Smooth muscle cell (in vitro differentiated cells): ENCODE results near the gene BHLHE40. TPM values are rescaled to one million over a fixed set of nuclear protein-coding genes. Genes with fewer than 3 reads are reported as not detected.

Experiments
- DNase-seq: peaks from one replicate; lab custom pipeline; 2025; ENCODE audit not compliant: unreplicated experiment; lab: John Stamatoyannopoulos, UW
- H2AFZ ChIP-seq: fragments of 200-600 bp; sonication (generic); 2 replicates; pipeline ENCODE4 v1.6.0; 2016; ENCODE audit warnings: antibody characterized with exemption, low read depth, mild to moderate bottlenecking
- H3F3A ChIP-seq: fragments of 200-600 bp; sonication (generic); 2 replicates; pipeline ENCODE4 v1.6.0; 2017; ENCODE audit warnings: antibody characterized with exemption, low read depth
- H3K27ac ChIP-seq: fragments of 200-600 bp; sonication (generic); 2 replicates; pipeline ENCODE4 v1.5.1; 2016; ENCODE audit warnings: low read depth, mild to moderate bottlenecking
- H3K27me3 ChIP-seq: fragments of 200-600 bp; sonication (generic); 2 replicates; pipeline ENCODE4 v1.6.1; 2016; ENCODE audit warnings: low read depth, mild to moderate bottlenecking
- H3K36me3 ChIP-seq: fragments of 200-600 bp; sonication (generic); 2 replicates; pipeline ENCODE4 v1.5.1; 2016; ENCODE audit warnings: low read depth
- H3K4me1 ChIP-seq: fragments of 200-600 bp; sonication (generic); 2 replicates; pipeline ENCODE4 v1.5.1; 2016; ENCODE audit warnings: low read depth
- H3K4me2 ChIP-seq: fragments of 200-600 bp; sonication (generic); 2 replicates; pipeline ENCODE4 v1.6.0; 2016; ENCODE audit warnings: mild to moderate bottlenecking
- H3K4me3 ChIP-seq: fragments of 200-600 bp; sonication (generic); 2 replicates; pipeline ENCODE4 v1.5.1; 2016; ENCODE audit warnings: mild to moderate bottlenecking
- H3K79me2 ChIP-seq: fragments of 200-600 bp; sonication (generic); 2 replicates; pipeline ENCODE4 v1.6.0; 2016; ENCODE audit warnings: low read depth, mild to moderate bottlenecking
- H3K9ac ChIP-seq: fragments of 200-600 bp; sonication (generic); 2 replicates; pipeline ENCODE4 v1.6.0; 2016; ENCODE audit warnings: low read depth
- H3K9me3 ChIP-seq: fragments of 200-600 bp; sonication (generic); replicated peaks from 2 replicates; pipeline ENCODE4 v1.5.1; 2016; ENCODE audit warnings: low read depth
- H4K20me1 ChIP-seq: fragments of 200-600 bp; sonication (generic); 2 replicates; pipeline ENCODE4 v1.6.0; 2016; ENCODE audit warnings: low read depth
- WGBS: methylation state at CpG from one replicate; pipeline ENCODE4 v1.1.7; 2016; ENCODE audit warnings: low lambda C conversion rate; 5-methylcytosine and 5-hydroxymethylcytosine counted together
- polyA plus RNA-seq: library from polyadenylated mRNA; unstranded; fragments of >200 nt; fragmentation: Nextera tagmentation; extraction: Ambion mirVana; gene quantifications from 2 replicates; pipeline ENCODE4 v1.2.1, GENCODE V29; 2016
- total RNA-seq: library from RNA; depleted of rRNA; stranded (reverse); fragments of >200 nt; gene quantifications from 2 replicates; pipeline ENCODE4 v1.2.3, GENCODE V29; 2014
- TF ChIP-seq, protein P1 (sequence below): fragments of 200-600 bp; sonication (generic); IDR thresholded peaks from 2 replicates; pipeline ENCODE4 v1.5.1; 2017; ENCODE audit warnings: borderline replicate concordance, mild to moderate bottlenecking, antibody characterized with exemption; ENCODE audit not compliant: insufficient read depth, poor library complexity, severe bottlenecking

Gene BHLHE40
- total and polyA plus RNA-seq, 2 experiments from 2014 or later = 195 to 209 TPM

DNA sequence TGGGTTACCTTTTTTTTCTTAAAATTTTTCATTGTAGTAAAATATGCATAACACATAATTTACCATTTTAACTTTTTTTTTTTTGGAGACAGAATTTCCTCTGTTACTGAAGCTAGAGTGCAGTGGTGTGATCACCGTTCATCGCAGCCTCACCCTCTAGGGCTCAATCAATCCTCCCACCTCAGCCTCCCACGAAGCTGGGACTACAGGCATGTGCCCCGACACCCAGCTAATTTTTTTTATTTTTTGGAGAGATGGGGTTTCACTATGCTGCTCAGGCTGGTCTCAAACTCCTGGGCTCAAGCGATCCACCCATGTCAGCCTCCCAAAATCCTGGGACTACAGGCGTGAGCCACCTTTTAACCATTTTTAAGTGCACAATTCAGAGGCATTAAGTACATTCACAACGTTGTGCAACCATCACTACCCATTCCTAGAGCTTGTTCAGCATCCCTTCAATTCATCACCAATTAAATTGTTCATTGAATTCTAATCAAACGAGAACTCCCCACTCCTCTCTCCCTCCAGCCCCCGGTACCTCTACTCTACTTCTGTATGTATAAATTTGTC lies 44.6 kb downstream of the BHLHE40 start:
- Histone ChIP-seq H4K20me1 (no peaks in the 10 kb centered on the region), H3K9ac (peak overlapping the region; percentile 83), H3K4me1 (peaks cover 14% of the 10 kb centered on the region), H2AFZ (no peak overlapping the region), H3K4me2 (peak overlapping the region; percentile 46), H3K36me3 (no peaks in the 10 kb centered on the region), H3K4me3 (no peak overlapping the region), H3K9me3 (no peaks in the 10 kb centered on the region), H3K27ac (peak overlapping the region; percentile 97), H3F3A (peaks cover 45% of the 10 kb centered on the region), H3K79me2 (no peaks in the 10 kb centered on the region), H3K27me3 (no peaks in the 10 kb centered on the region)
- DNase-seq = no peak
- TF ChIP-seq, protein P1, sequence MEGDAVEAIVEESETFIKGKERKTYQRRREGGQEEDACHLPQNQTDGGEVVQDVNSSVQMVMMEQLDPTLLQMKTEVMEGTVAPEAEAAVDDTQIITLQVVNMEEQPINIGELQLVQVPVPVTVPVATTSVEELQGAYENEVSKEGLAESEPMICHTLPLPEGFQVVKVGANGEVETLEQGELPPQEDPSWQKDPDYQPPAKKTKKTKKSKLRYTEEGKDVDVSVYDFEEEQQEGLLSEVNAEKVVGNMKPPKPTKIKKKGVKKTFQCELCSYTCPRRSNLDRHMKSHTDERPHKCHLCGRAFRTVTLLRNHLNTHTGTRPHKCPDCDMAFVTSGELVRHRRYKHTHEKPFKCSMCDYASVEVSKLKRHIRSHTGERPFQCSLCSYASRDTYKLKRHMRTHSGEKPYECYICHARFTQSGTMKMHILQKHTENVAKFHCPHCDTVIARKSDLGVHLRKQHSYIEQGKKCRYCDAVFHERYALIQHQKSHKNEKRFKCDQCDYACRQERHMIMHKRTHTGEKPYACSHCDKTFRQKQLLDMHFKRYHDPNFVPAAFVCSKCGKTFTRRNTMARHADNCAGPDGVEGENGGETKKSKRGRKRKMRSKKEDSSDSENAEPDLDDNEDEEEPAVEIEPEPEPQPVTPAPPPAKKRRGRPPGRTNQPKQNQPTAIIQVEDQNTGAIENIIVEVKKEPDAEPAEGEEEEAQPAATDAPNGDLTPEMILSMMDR = no peak
- 77% methylated on average over 9 of the region's 9 CpGs for WGBS

- WGBS = 34% methylated on average over 5 of the region's 5 CpGs
- no peaks in the 10 kb centered on the region for H4K20me1 ChIP-seq
- no peaks in the 10 kb centered on the region for H3K79me2 ChIP-seq
- H3K9ac ChIP-seq = peak overlapping the region; percentile 83
- H2AFZ ChIP-seq = no peak overlapping the region
- no peaks in the 10 kb centered on the region for H3K36me3 ChIP-seq
- peak overlapping the region; percentile 57 for H3K4me2 ChIP-seq
- peak overlapping the region; percentile 97 for H3K27ac ChIP-seq
- H3K4me1 ChIP-seq = peaks cover 14% of the 10 kb centered on the region
- DNase-seq = no peak
- H3K27me3 ChIP-seq = no peaks in the 10 kb centered on the region
- peaks cover 44% of the 10 kb centered on the region for H3F3A ChIP-seq
- no peaks in the 10 kb centered on the region for H3K9me3 ChIP-seq
- H3K4me3 ChIP-seq = peak overlapping the region; percentile 49
- TF ChIP-seq, protein P1 = no peak
These were observed 46.8 kb downstream of the BHLHE40 start for GRCh38 chr3:5026046-5026362.

DNA sequence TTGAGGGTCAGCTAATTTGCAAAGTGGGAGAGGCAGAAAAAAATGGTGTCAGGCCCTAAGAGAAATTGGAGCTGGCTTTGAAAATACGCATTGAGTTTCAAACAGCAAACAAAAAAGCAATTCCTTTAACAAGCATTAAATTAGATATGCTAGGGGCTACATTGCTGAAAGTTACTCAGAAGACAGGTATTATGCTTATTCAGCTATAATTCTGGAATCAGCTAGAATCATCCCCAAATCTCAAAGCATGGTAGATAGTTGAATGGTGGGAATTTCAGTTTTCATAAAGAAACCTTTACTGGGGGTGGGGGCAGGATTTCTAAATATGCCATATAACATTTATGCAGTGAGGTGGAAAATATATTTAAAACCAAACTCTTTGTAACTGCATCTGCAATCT lies 50.5 kb downstream of the BHLHE40 start:
- no peaks in the 10 kb centered on the region for H3K79me2 ChIP-seq
- H3K4me3 ChIP-seq = no peak overlapping the region
- 93% methylated on average over 1 of the region's 1 CpG for WGBS
- no peaks in the 10 kb centered on the region for H4K20me1 ChIP-seq
- no peaks in the 10 kb centered on the region for H3K9me3 ChIP-seq
- H2AFZ ChIP-seq = no peak overlapping the region
- H3K4me1 ChIP-seq = peaks cover 5% of the 10 kb centered on the region
- H3K9ac ChIP-seq = no peak overlapping the region
- DNase-seq = no peak
- TF ChIP-seq, protein P1 = no peak
- H3K27ac ChIP-seq = no peak overlapping the region
- no peaks in the 10 kb centered on the region for H3K36me3 ChIP-seq
- H3F3A ChIP-seq = peaks cover 20% of the 10 kb centered on the region
- H3K4me2 ChIP-seq = no peak overlapping the region
- H3K27me3 ChIP-seq = no peaks in the 10 kb centered on the region

DNA sequence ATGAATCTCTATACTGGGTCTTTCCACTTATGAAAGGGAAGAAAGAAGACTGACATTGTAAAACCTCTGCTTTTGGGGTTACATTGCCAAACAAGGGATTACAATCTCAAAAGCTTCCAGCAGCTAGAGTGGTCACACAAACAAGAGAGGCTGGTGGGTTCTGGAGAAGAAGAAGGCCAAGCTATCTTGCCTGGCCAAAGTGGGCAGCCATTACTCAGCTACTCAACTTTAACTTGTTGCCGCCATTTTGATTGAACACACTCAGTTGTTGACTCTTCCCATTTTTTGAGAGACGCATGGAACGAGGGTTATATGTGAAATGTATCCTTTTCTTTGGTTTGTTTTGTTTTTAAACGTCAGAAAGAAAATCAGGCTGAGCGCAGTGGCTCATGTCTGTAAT lies 50.9 kb downstream of the BHLHE40 start:
- no peak overlapping the region for H3K9ac ChIP-seq
- H3K4me3 ChIP-seq = no peak overlapping the region
- H4K20me1 ChIP-seq = no peaks in the 10 kb centered on the region
- no peak overlapping the region for H2AFZ ChIP-seq
- no peak for DNase-seq
- H3K9me3 ChIP-seq = no peaks in the 10 kb centered on the region
- no peaks in the 10 kb centered on the region for H3K27me3 ChIP-seq
- TF ChIP-seq, protein P1 = no peak
- peaks cover 5% of the 10 kb centered on the region for H3K4me1 ChIP-seq
- no peaks in the 10 kb centered on the region for H3K79me2 ChIP-seq
- H3K27ac ChIP-seq = no peak overlapping the region
- no peak overlapping the region for H3K4me2 ChIP-seq
- 97% methylated on average over 5 of the region's 5 CpGs for WGBS
- H3F3A ChIP-seq = peaks cover 16% of the 10 kb centered on the region
- H3K36me3 ChIP-seq = no peaks in the 10 kb centered on the region
